Measurements from ENCODE around the gene GNAS.

DNA sequence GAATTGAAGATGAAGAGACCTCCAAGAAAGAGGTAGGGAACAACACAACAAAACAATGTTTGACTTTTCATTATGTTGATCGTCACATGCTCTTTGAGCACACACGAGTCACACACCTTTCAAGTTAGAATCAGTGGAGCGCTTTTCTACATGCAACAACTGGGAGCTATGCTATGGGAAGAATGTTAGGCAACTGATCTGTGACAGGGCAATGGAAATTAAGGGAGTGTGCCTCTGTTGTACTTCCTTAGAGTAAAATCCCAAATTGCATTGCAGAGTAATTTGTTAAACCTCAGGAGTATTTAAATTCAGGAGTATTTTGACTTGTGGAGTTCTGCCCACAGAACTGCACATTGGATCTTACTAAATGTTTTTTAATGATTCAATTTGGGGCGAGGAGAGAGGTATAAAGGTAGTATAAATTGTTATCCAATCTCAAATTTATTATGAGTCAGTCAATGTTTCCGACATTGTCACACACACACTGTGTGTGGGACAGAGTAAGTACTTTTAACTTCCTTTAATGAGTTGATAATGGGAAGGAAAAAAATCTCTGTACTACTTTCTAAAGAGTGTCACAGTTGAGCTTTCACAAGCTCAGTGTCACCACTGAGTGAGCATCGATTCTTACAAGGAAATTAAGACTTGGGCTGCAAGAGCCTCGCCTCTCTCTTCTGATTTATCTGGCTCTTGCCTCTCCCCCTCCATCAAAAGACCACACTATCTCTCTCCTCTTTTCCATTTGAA is 10.7 kb downstream of the GNAS start:
- TF ChIP-seq, protein P1, sequence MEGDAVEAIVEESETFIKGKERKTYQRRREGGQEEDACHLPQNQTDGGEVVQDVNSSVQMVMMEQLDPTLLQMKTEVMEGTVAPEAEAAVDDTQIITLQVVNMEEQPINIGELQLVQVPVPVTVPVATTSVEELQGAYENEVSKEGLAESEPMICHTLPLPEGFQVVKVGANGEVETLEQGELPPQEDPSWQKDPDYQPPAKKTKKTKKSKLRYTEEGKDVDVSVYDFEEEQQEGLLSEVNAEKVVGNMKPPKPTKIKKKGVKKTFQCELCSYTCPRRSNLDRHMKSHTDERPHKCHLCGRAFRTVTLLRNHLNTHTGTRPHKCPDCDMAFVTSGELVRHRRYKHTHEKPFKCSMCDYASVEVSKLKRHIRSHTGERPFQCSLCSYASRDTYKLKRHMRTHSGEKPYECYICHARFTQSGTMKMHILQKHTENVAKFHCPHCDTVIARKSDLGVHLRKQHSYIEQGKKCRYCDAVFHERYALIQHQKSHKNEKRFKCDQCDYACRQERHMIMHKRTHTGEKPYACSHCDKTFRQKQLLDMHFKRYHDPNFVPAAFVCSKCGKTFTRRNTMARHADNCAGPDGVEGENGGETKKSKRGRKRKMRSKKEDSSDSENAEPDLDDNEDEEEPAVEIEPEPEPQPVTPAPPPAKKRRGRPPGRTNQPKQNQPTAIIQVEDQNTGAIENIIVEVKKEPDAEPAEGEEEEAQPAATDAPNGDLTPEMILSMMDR (conservative IDR thresholded peaks at IDR 0.05; ENCODE audit: low read length), result 0 out of 2 replicates have a peak, but pooled peaks have one; percentile 8
- TF ChIP-seq EZH2phosphoT487 (IDR thresholded peaks at IDR 0.05; ENCODE audit: borderline replicate concordance, low read depth, low read length), result no peak

Data from OCI-LY7 (cell line).